K562 (cell line): ENCODE data around the gene TINAGL1.
"Not testable (repeated sequence)": the region's sequence is repeated elsewhere in the genome, so short reads cannot be mapped to it uniquely, and the experiment has no call there.

ENCODE experiments used
- CHD7 ChIP-seq: fragments of 200-600 bp; sonication (generic); IDR thresholded peaks from one replicate; pipeline ENCODE4 v1.6.1; 2012; ENCODE audit warnings: mild to moderate bottlenecking, low read depth, low read length, inconsistent platforms
- NR3C1 ChIP-seq: sonication (generic); formaldehyde crosslinking; IDR thresholded peaks from 2 replicates; pipeline ENCODE4 v1.8.1; 2022; ENCODE audit warnings: missing genetic modification reagents
- PATZ1 ChIP-seq: fragments of 250-450 bp; sonication (Bioruptor Pico); IDR thresholded peaks from 2 replicates; pipeline ENCODE4 v1.5.0; 2020; ENCODE audit warnings: mild to moderate bottlenecking, borderline replicate concordance
- ZBED1 ChIP-seq: IDR thresholded peaks from 2 replicates; pipeline ENCODE4 v1.6.1; 2014
- ZEB2 ChIP-seq: fragments of 450-650 bp; IDR thresholded peaks from 2 replicates; pipeline ENCODE4 v1.6.1; 2016
- ZNF282 ChIP-seq: sonication (generic); formaldehyde crosslinking; IDR thresholded peaks from 2 replicates; pipeline ENCODE4 v1.8.1; 2023; ENCODE audit warnings: missing genetic modification reagents

- TF ChIP-seq PATZ1 (CRISPR knock-in tag); ZNF282; NR3C1; ZEB2; ZBED1; CHD7: not testable (repeated sequence)
These were observed 11.0 kb downstream of the TINAGL1 start for GRCh38 chr1:31587328-31587699.
